ENCODE measurements around the gene MAP2K5. TPM values are rescaled to one million over a fixed set of nuclear protein-coding genes. Genes with fewer than 3 reads are reported as not detected.
"Not testable (repeated sequence)": the region's sequence is repeated elsewhere in the genome, so short reads cannot be mapped to it uniquely, and the experiment has no call there.

The MAP2K5 gene
- total RNA-seq, 2 experiments from 2014 or later: 16.9 to 17.4 TPM

GRCh38 chr15:67595572-67595971 lies 53.1 kb downstream of the MAP2K5 start:
- no peaks in the 10 kb centered on the region for H3K27me3 Mint-ChIP-seq
- H3K9me3 Mint-ChIP-seq: no peaks in the 10 kb centered on the region
- no peak overlapping the region for H3K27ac Mint-ChIP-seq
- no peak overlapping the region for H3K4me3 Mint-ChIP-seq
- POLR2A ChIA-PET: no interaction called here
- CTCF ChIA-PET: interaction anchor here (0.6 kb wide), 1 partner anchor 184 kb away, joined by 3 read pairs; no protein-coding TSS in a partner anchor
- H3K36me3 Mint-ChIP-seq (ENCODE audit: low read depth): peaks cover 9% of the 10 kb centered on the region
- no peak for DNase-seq
- no peaks in the 10 kb centered on the region for H3K4me1 Mint-ChIP-seq

- H3K27me3 Mint-ChIP-seq: no peaks in the 10 kb centered on the region
- no peak overlapping the region for H3K4me3 Mint-ChIP-seq
- H3K9me3 Mint-ChIP-seq: no peaks in the 10 kb centered on the region
- H3K27ac Mint-ChIP-seq: no peak overlapping the region
- no peak for DNase-seq
- H3K4me1 Mint-ChIP-seq: no peaks in the 10 kb centered on the region
- H3K36me3 Mint-ChIP-seq (ENCODE audit: low read depth): peaks cover 6% of the 10 kb centered on the region
- ChIA-PET POLR2A (no interaction called here), CTCF (no interaction called here)
Observed at GRCh38 chr15:67601073-67601472, 58.6 kb downstream of the MAP2K5 start.

GRCh38 chr15:67603063-67603462 lies 60.6 kb downstream of the MAP2K5 start:
- Mint-ChIP-seq H3K4me3 (no peak overlapping the region), H3K36me3 (ENCODE audit: low read depth) (peaks cover 3% of the 10 kb centered on the region), H3K27me3 (no peaks in the 10 kb centered on the region)

GRCh38 chr15:67605871-67606270 lies 63.4 kb downstream of the MAP2K5 start:
- no peaks in the 10 kb centered on the region for H3K27me3 Mint-ChIP-seq
- H3K4me3 Mint-ChIP-seq: no peak overlapping the region
- H3K27ac Mint-ChIP-seq: no peak overlapping the region
- no peaks in the 10 kb centered on the region for H3K36me3 Mint-ChIP-seq (ENCODE audit: low read depth)
- no peaks in the 10 kb centered on the region for H3K4me1 Mint-ChIP-seq
- no peaks in the 10 kb centered on the region for H3K9me3 Mint-ChIP-seq
- ChIA-PET POLR2A (interaction anchor here (0.5 kb wide), 1 partner anchor 9 kb away, joined by 3 read pairs; no protein-coding TSS in a partner anchor), CTCF (no interaction called here)
- DNase-seq: no peak

More at GRCh38 chr15:67603063-67603462, 60.6 kb downstream of the MAP2K5 start:
- Mint-ChIP-seq H3K4me1 (no peaks in the 10 kb centered on the region), H3K27ac (no peak overlapping the region), H3K9me3 (no peaks in the 10 kb centered on the region)
- ChIA-PET POLR2A (no interaction called here), CTCF (interaction anchor here (1.2 kb wide), 1 partner anchor 10 kb away, joined by 3 read pairs; no protein-coding TSS in a partner anchor)
- DNase-seq: no peak

- POLR2A ChIA-PET: no interaction called here
- Mint-ChIP-seq H3K36me3 (ENCODE audit: low read depth) (no peaks in the 10 kb centered on the region), H3K4me3 (no peak overlapping the region), H3K27me3 (no peaks in the 10 kb centered on the region), H3K4me1 (peaks cover under 1% of the 10 kb centered on the region), H3K27ac (no peak overlapping the region), H3K9me3 (no peaks in the 10 kb centered on the region)
- CTCF ChIA-PET: no interaction called here
- no peak for DNase-seq
Observed at GRCh38 chr15:67606742-67607141, 64.2 kb downstream of the MAP2K5 start.

GRCh38 chr15:67607329-67607728 lies 64.8 kb downstream of the MAP2K5 start:
- Mint-ChIP-seq H3K27ac (no peak overlapping the region), H3K4me3 (no peak overlapping the region), H3K9me3 (no peaks in the 10 kb centered on the region), H3K36me3 (ENCODE audit: low read depth) (no peaks in the 10 kb centered on the region), H3K4me1 (peaks cover 3% of the 10 kb centered on the region), H3K27me3 (no peaks in the 10 kb centered on the region)
- DNase-seq: no peak
- ChIA-PET POLR2A (no interaction called here), CTCF (no interaction called here)

- DNase-seq: no peak
- no peak overlapping the region for H3K27ac Mint-ChIP-seq
- ChIA-PET CTCF (no interaction called here), POLR2A (no interaction called here)
- H3K9me3 Mint-ChIP-seq: no peaks in the 10 kb centered on the region
- peaks cover 3% of the 10 kb centered on the region for H3K4me1 Mint-ChIP-seq
- no peaks in the 10 kb centered on the region for H3K27me3 Mint-ChIP-seq
- H3K36me3 Mint-ChIP-seq (ENCODE audit: low read depth): no peaks in the 10 kb centered on the region
- no peak overlapping the region for H3K4me3 Mint-ChIP-seq
Observed at GRCh38 chr15:67607959-67608637, 65.6 kb downstream of the MAP2K5 start.

GRCh38 chr15:67608638-67608959 lies 66.1 kb downstream of the MAP2K5 start:
- no peaks in the 10 kb centered on the region for H3K36me3 Mint-ChIP-seq (ENCODE audit: low read depth)
- DNase-seq: no peak
- H3K27ac Mint-ChIP-seq: no peak overlapping the region
- ChIA-PET CTCF (no interaction called here), POLR2A (no interaction called here)
- no peak overlapping the region for H3K4me3 Mint-ChIP-seq
- H3K4me1 Mint-ChIP-seq: peaks cover 3% of the 10 kb centered on the region
- no peaks in the 10 kb centered on the region for H3K9me3 Mint-ChIP-seq
- no peaks in the 10 kb centered on the region for H3K27me3 Mint-ChIP-seq

GRCh38 chr15:67611370-67612369 lies 69.2 kb downstream of the MAP2K5 start:
- Mint-ChIP-seq H3K9me3 (no peaks in the 10 kb centered on the region), H3K4me3 (no peak overlapping the region), H3K4me1 (peaks cover 3% of the 10 kb centered on the region), H3K27ac (no peak overlapping the region), H3K27me3 (no peaks in the 10 kb centered on the region), H3K36me3 (ENCODE audit: low read depth) (no peaks in the 10 kb centered on the region)
- no peak for DNase-seq
- POLR2A ChIA-PET: no interaction called here
- CTCF ChIA-PET: no interaction called here

- no peak overlapping the region for H3K4me3 Mint-ChIP-seq
- H3K9me3 Mint-ChIP-seq: no peaks in the 10 kb centered on the region
- peaks cover 3% of the 10 kb centered on the region for H3K4me1 Mint-ChIP-seq
- DNase-seq: no peak
- POLR2A ChIA-PET: no interaction called here
- H3K27me3 Mint-ChIP-seq: no peaks in the 10 kb centered on the region
- CTCF ChIA-PET: interaction anchor here (0.9 kb wide), 2 partner anchors 9 to 941 kb away, joined by 3 to 4 read pairs; no protein-coding TSS in a partner anchor
- no peaks in the 10 kb centered on the region for H3K36me3 Mint-ChIP-seq (ENCODE audit: low read depth)
- no peak overlapping the region for H3K27ac Mint-ChIP-seq
Observed at GRCh38 chr15:67613211-67613610, 70.7 kb downstream of the MAP2K5 start.

- DNase-seq: no peak
- H3K27ac Mint-ChIP-seq: no peak overlapping the region
- no peaks in the 10 kb centered on the region for H3K9me3 Mint-ChIP-seq
- POLR2A ChIA-PET: no interaction called here
- CTCF ChIA-PET: interaction anchor here (0.9 kb wide), 3 partner anchors 10 to 941 kb away, joined by 3 to 4 read pairs (median 4); no protein-coding TSS in a partner anchor
- no peaks in the 10 kb centered on the region for H3K27me3 Mint-ChIP-seq
- no peak overlapping the region for H3K4me3 Mint-ChIP-seq
- H3K4me1 Mint-ChIP-seq: peaks cover 3% of the 10 kb centered on the region
- no peaks in the 10 kb centered on the region for H3K36me3 Mint-ChIP-seq (ENCODE audit: low read depth)
Observed at GRCh38 chr15:67613708-67614107, 71.2 kb downstream of the MAP2K5 start.

- POLR2A ChIA-PET; DNase-seq; H3K27ac Mint-ChIP-seq; H3K4me1 Mint-ChIP-seq; H3K36me3 Mint-ChIP-seq (ENCODE audit: low read depth); H3K27me3 Mint-ChIP-seq; H3K4me3 Mint-ChIP-seq; H3K9me3 Mint-ChIP-seq; CTCF ChIA-PET: not testable (repeated sequence)
Observed at GRCh38 chr15:67615131-67615534, 72.6 kb downstream of the MAP2K5 start.

GRCh38 chr15:67618297-67618696 lies 75.8 kb downstream of the MAP2K5 start:
- DNase-seq: no peak
- Mint-ChIP-seq H3K4me1 (no peaks in the 10 kb centered on the region), H3K27me3 (no peaks in the 10 kb centered on the region), H3K36me3 (ENCODE audit: low read depth) (no peaks in the 10 kb centered on the region), H3K27ac (no peak overlapping the region), H3K9me3 (no peaks in the 10 kb centered on the region), H3K4me3 (no peak overlapping the region)
- CTCF ChIA-PET: no interaction called here
- POLR2A ChIA-PET: no interaction called here

Measured in activated CD4-positive, alpha-beta memory T cell treated with anti-CD3 and anti-CD28 coated beads, Interleukin-2, amount 10 ng/mL, durations not matched to agents 7 days and 5 days (primary cell).